Neural cell (in vitro differentiated cells): ENCODE results near the gene CEMIP. TPM values are rescaled to one million over a fixed set of nuclear protein-coding genes. Genes with fewer than 3 reads are reported as not detected.

Experiments used
- H2AFZ ChIP-seq: fragments of 200-600, 300-800 bp; sonication (generic), shearing (Covaris generic); 2 replicates; pipeline ENCODE4 v1.6.0; 2014; ENCODE audit warnings: low read depth, mild to moderate bottlenecking, antibody characterized with exemption, low read length, moderate library complexity
- H3F3A ChIP-seq: fragments of 200-600 bp; shearing (Covaris generic); 2 replicates; pipeline ENCODE4 v1.6.1; 2016; ENCODE audit warnings: mild to moderate bottlenecking, moderate library complexity, mixed read lengths, antibody characterized with exemption, low read length; ENCODE audit not compliant: insufficient read depth, poor library complexity, severe bottlenecking
- H3K27ac ChIP-seq: fragments of 200-600, 300-800 bp; sonication (generic), shearing (Covaris generic); 2 replicates; pipeline ENCODE4 v1.5.1; 2014; ENCODE audit warnings: mild to moderate bottlenecking, low read length, moderate library complexity
- H3K27me3 ChIP-seq: fragments of 300-800, 200-600 bp; sonication (generic), shearing (Covaris generic); 2 replicates; pipeline ENCODE4 v1.6.0; 2014; ENCODE audit warnings: mild to moderate bottlenecking, low read depth, low read length, moderate library complexity; ENCODE audit not compliant: insufficient read depth
- H3K36me3 ChIP-seq: fragments of 300-800, 200-600 bp; sonication (generic), shearing (Covaris generic); 2 replicates; pipeline ENCODE4 v1.5.1; 2014; ENCODE audit warnings: mild to moderate bottlenecking, antibody characterized with exemption, low read length, moderate library complexity; ENCODE audit not compliant: insufficient read depth
- H3K4me2 ChIP-seq: fragments of 300-800, 200-600 bp; sonication (generic), shearing (Covaris generic); 2 replicates; pipeline ENCODE4 v1.6.0; 2014; ENCODE audit warnings: mild to moderate bottlenecking, low read length
- H3K4me3 ChIP-seq: fragments of 300-800, 200-600 bp; sonication (generic), shearing (Covaris generic); 2 replicates; pipeline ENCODE4 v1.5.1; 2014; ENCODE audit warnings: mild to moderate bottlenecking, low read length, moderate library complexity
- H3K79me2 ChIP-seq: fragments of 200-600 bp; shearing (Covaris generic); replicated peaks from 2 replicates; pipeline ENCODE4 v1.6.0; 2014; ENCODE audit warnings: mild to moderate bottlenecking, low read length, moderate library complexity; ENCODE audit not compliant: insufficient read depth
- H3K9ac ChIP-seq: fragments of 300-800, 200-600 bp; sonication (generic), shearing (Covaris generic); 2 replicates; pipeline ENCODE4 v1.6.1; 2016; ENCODE audit warnings: mild to moderate bottlenecking, low read length, mixed read lengths
- H3K9me2 ChIP-seq: fragments of 200-600 bp; shearing (Covaris generic); 2 replicates; pipeline ENCODE4 v1.6.1; 2016; ENCODE audit warnings: mild to moderate bottlenecking, low read length, mixed read lengths; ENCODE audit not compliant: insufficient read depth
- H3K9me3 ChIP-seq: fragments of 200-600, 300-800 bp; sonication (generic), shearing (Covaris generic); 2 replicates; pipeline ENCODE4 v1.6.1; 2016; ENCODE audit warnings: mild to moderate bottlenecking, mixed run types, low read length, moderate library complexity, mixed read lengths
- H4K20me1 ChIP-seq: fragments of 200-600 bp; shearing (Covaris generic); 2 replicates; pipeline ENCODE4 v1.6.1; 2016; ENCODE audit warnings: mild to moderate bottlenecking, mixed run types; ENCODE audit not compliant: insufficient read depth
- CTCF ChIP-seq: fragments of 450-650 bp; IDR thresholded peaks from 2 replicates; pipeline ENCODE4 v1.5.1; 2014; ENCODE audit warnings: antibody characterized with exemption, mild to moderate bottlenecking, moderate library complexity; ENCODE audit not compliant: poor library complexity, severe bottlenecking
- EP300 ChIP-seq: fragments of 450-650 bp; conservative IDR thresholded peaks from 2 replicates; pipeline ENCODE4 v1.6.1; 2014; ENCODE audit warnings: antibody characterized with exemption, mild to moderate bottlenecking, moderate library complexity; ENCODE audit not compliant: poor library complexity, severe bottlenecking
- EZH2 ChIP-seq: fragments of 200-600, 300-800 bp; shearing (Covaris generic), sonication (generic); IDR thresholded peaks from 2 replicates; pipeline ENCODE4 v1.6.1; 2014; ENCODE audit warnings: antibody characterized with exemption, low read length, borderline replicate concordance, mild to moderate bottlenecking; ENCODE audit not compliant: insufficient read depth, poor library complexity, severe bottlenecking
- MXI1 ChIP-seq: fragments of 450-650 bp; conservative IDR thresholded peaks from 2 replicates; pipeline ENCODE4 v1.6.1; 2014; ENCODE audit warnings: antibody characterized with exemption, mild to moderate bottlenecking; ENCODE audit not compliant: poor library complexity, severe bottlenecking
- POLR2AphosphoS5 ChIP-seq: IDR thresholded peaks from 2 replicates; pipeline ENCODE4 v1.6.1; 2012
- RAD21 ChIP-seq: fragments of 450-650 bp; conservative IDR thresholded peaks from 2 replicates; pipeline ENCODE4 v1.6.1; 2014; ENCODE audit warnings: antibody characterized with exemption, mild to moderate bottlenecking, moderate library complexity
- REST ChIP-seq: IDR thresholded peaks from 2 replicates; pipeline ENCODE4 v1.6.1; 2012; ENCODE audit warnings: borderline replicate concordance
- SMC3 ChIP-seq: fragments of 450-650 bp; conservative IDR thresholded peaks from 2 replicates; pipeline ENCODE4 v1.6.1; 2014; ENCODE audit warnings: antibody characterized with exemption, mild to moderate bottlenecking, moderate library complexity; ENCODE audit not compliant: poor library complexity
- TAF1 ChIP-seq: IDR thresholded peaks from 2 replicates; pipeline ENCODE4 v1.6.1; 2012; ENCODE audit warnings: low read depth
- polyA plus RNA-seq: library from polyadenylated mRNA; depleted of rRNA; stranded (reverse); fragments of >200 nt; gene quantifications from 2 replicates; pipeline ENCODE4 v1.2.3, GENCODE V29; 2014

Gene CEMIP
- polyA plus RNA-seq, 1 donor from 2014 or later, result 0.04 TPM

- no peaks in the 10 kb centered on the region for H3K36me3 ChIP-seq
- no peaks in the 10 kb centered on the region for H3K9me3 ChIP-seq
- H3K4me2 ChIP-seq, result no peak overlapping the region
Measured at GRCh38 chr15:80755885-80756284, 23.3 kb upstream of the CEMIP start.

GRCh38 chr15:80758130-80758745 is 20.9 kb upstream of the CEMIP start:
- H2AFZ ChIP-seq, result no peak overlapping the region
- TF ChIP-seq MXI1 (no peak), RAD21 (no peak), CTCF (no peak), SMC3 (no peak)
- H3K9ac ChIP-seq, result no peak overlapping the region
- H3K27ac ChIP-seq, result no peak overlapping the region
- no peaks in the 10 kb centered on the region for H3K9me3 ChIP-seq
- no peak overlapping the region for H3K4me2 ChIP-seq
- no peaks in the 10 kb centered on the region for H3K9me2 ChIP-seq
- no peaks in the 10 kb centered on the region for H4K20me1 ChIP-seq
- no peaks in the 10 kb centered on the region for H3K27me3 ChIP-seq
- no peaks in the 10 kb centered on the region for H3K36me3 ChIP-seq
- no peak overlapping the region for H3K4me3 ChIP-seq
- no peaks in the 10 kb centered on the region for H3F3A ChIP-seq
- H3K79me2 ChIP-seq, result no peaks in the 10 kb centered on the region

More at GRCh38 chr15:80755885-80756284, 23.3 kb upstream of the CEMIP start:
- H3K9me2 ChIP-seq, result no peaks in the 10 kb centered on the region
- no peak overlapping the region for H2AFZ ChIP-seq
- H3K27ac ChIP-seq, result no peak overlapping the region
- TF ChIP-seq POLR2AphosphoS5 (no peak), RAD21 (no peak), REST (no peak), MXI1 (no peak), SMC3 (no peak), EZH2 (no peak), TAF1 (no peak), CTCF (no peak), EP300 (no peak)
- no peaks in the 10 kb centered on the region for H3K79me2 ChIP-seq
- no peak overlapping the region for H3K9ac ChIP-seq
- no peak overlapping the region for H3K4me3 ChIP-seq
- no peaks in the 10 kb centered on the region for H4K20me1 ChIP-seq
- H3F3A ChIP-seq, result no peaks in the 10 kb centered on the region
- no peaks in the 10 kb centered on the region for H3K27me3 ChIP-seq
